Measurements from ENCODE around the gene BARD1. TPM values are rescaled to one million over a fixed set of nuclear protein-coding genes. Genes with fewer than 3 reads are reported as not detected.

BARD1 gene
- total RNA-seq, 1 experiment from 2014 or later = 20.0 TPM

DNA sequence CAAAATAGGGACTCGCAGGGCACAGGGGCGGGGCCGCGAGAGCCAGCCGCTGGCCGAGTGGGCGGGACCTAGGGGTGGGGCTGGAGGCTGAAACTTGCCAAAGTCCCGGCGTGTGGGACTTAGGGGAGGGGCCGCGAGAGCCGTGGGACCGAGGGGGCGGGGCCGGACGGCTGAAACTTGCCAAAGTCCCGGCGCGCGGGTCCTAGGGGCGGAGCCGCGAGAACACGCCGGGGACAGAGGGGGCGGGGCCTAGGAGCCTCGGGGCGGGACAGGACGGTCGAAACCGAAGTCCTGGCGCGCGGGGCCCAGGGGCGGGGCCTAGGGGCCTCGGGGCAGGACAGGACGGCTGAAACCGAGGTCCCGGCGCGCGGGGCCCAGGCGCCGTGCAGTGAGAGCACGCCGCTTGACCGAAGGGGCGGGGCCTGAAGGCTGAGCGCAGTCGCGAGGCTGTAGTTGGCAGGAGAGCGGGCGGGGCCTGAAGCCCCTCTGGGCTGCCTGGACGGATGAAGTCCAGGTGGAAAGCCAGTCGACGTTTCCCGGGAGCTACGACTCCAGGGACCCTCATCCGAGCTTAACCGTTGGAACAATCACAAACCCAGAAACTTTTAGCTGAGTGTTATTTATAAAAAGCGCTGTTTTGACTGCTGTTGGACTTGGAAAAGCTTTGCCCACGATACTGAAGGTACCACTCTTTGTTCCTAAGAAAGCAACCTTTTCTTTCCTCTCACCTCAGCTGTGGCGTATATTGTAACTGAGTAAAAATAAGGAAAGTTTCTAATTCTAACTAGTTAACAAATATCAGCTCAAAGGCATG is 475 bp upstream of the BARD1 start:
- CTCF ChIA-PET = no interaction called here
- intact Hi-C loops (cut with micrococcal nuclease) = loop anchor here (5.0 kb wide), 3 partner anchors 118 to 733 kb away; no protein-coding TSS in a partner anchor

GRCh38 chr2:214807653-214808052 is 1.8 kb downstream of the BARD1 start:
- no TSS peak for BruUV-seq (replicated peaks)
- no peaks in the 10 kb centered on the region for H3F3A ChIP-seq (ENCODE audit: low read length, unreplicated experiment)
- H3K9me2 ChIP-seq (replicated peaks; ENCODE audit: low read length) = no peaks in the 10 kb centered on the region
- TF ChIP-seq CTCF (conservative IDR thresholded peaks at IDR 0.05; ENCODE audit: low read depth, low read length) (no peak), EZH2phosphoT487 (IDR thresholded peaks at IDR 0.05; ENCODE audit: borderline replicate concordance, low read length) (no peak), EZH2 (IDR thresholded peaks at IDR 0.05; ENCODE audit: low read length, unreplicated experiment) (no peak)
- H3K27ac ChIP-seq (ENCODE audit: low read length) = no peak overlapping the region
- no peaks in the 10 kb centered on the region for H3K36me3 ChIP-seq (ENCODE audit: low read depth, low read length)
- H3K79me2 ChIP-seq (ENCODE audit: low read length) = peaks cover 64% of the 10 kb centered on the region
- no peak for ATAC-seq
- peak overlapping the region; percentile 81 for H3K4me3 ChIP-seq (ENCODE audit: low read length)
- peak; percentile 31 for DNase-seq
- no peaks in the 10 kb centered on the region for H3K9me3 ChIP-seq (ENCODE audit: low read length)
- peaks cover 27% of the 10 kb centered on the region for H4K20me1 ChIP-seq (ENCODE audit: low read length)
- H3K9ac ChIP-seq (ENCODE audit: low read length) = peak overlapping the region; percentile 95
- H3K4me1 ChIP-seq (ENCODE audit: insufficient read depth, low read length) = peaks cover 28% of the 10 kb centered on the region
- peak overlapping the region; percentile 64 for H2AFZ ChIP-seq (ENCODE audit: low read length)
- ChIA-PET CTCF (no interaction called here), POLR2A (ENCODE audit: unreplicated experiment) (interaction anchor here (0.7 kb wide), 1 partner anchor 16 kb away, joined by 3 read pairs; no protein-coding TSS in a partner anchor)
- H3K4me2 ChIP-seq (ENCODE audit: low read length) = peak overlapping the region; percentile 90
- intact Hi-C loops (cut with micrococcal nuclease) = loop anchor here (5.0 kb wide), 3 partner anchors 115 to 730 kb away; no protein-coding TSS in a partner anchor
- H3K27me3 ChIP-seq (ENCODE audit: low read length) = no peaks in the 10 kb centered on the region

More for the DNA sequence above, 475 bp upstream of the BARD1 start:
- Histone ChIP-seq H3K9me3 (ENCODE audit: low read length) (no peaks in the 10 kb centered on the region), H3K4me2 (ENCODE audit: low read length) (peak overlapping the region; percentile 81), H3K79me2 (ENCODE audit: low read length) (peaks cover 44% of the 10 kb centered on the region), H3K4me3 (ENCODE audit: low read length) (peak overlapping the region; percentile 81), H3K27me3 (ENCODE audit: low read length) (no peaks in the 10 kb centered on the region), H2AFZ (ENCODE audit: low read length) (peak overlapping the region; percentile 97), H3K4me1 (ENCODE audit: insufficient read depth, low read length) (peaks cover 28% of the 10 kb centered on the region), H3K9me2 (replicated peaks; ENCODE audit: low read length) (no peaks in the 10 kb centered on the region), H3K36me3 (ENCODE audit: low read depth, low read length) (no peaks in the 10 kb centered on the region), H3K27ac (ENCODE audit: low read length) (0 out of 2 replicates have a peak overlapping the region, but pooled peaks have one; percentile 1), H4K20me1 (ENCODE audit: low read length) (peaks cover 25% of the 10 kb centered on the region), H3K9ac (ENCODE audit: low read length) (peak overlapping the region; percentile 95), H3F3A (ENCODE audit: low read length, unreplicated experiment) (no peaks in the 10 kb centered on the region)
- POLR2A ChIA-PET (ENCODE audit: unreplicated experiment) = interaction anchor here (0.6 kb wide), 1 partner anchor 340 kb away, joined by 3 read pairs; no protein-coding TSS in a partner anchor
- TF ChIP-seq EZH2phosphoT487 (IDR thresholded peaks at IDR 0.05; ENCODE audit: borderline replicate concordance, low read length) = no peak
- no peak for TF ChIP-seq CTCF (conservative IDR thresholded peaks at IDR 0.05; ENCODE audit: low read depth, low read length)
- TF ChIP-seq EZH2 (IDR thresholded peaks at IDR 0.05; ENCODE audit: low read length, unreplicated experiment) = no peak
- DNase-seq = peak; percentile 97
- BruUV-seq (replicated peaks) = no TSS peak
- peak; percentile 89 for ATAC-seq
